HFF-Myc (cell line): ENCODE data around the gene RBFOX2.
A peak's percentile ranks its signal among the peaks of the same experiment; 100 is the strongest.

Experiments
- DNase-seq: peaks from one replicate; pipeline ENCODE4 v3.0.0-alpha.2; 2011; ENCODE audit warnings: low read depth; ENCODE audit errors: extremely low read depth
- H3K4me3 ChIP-seq: replicated peaks from 2 replicates; pipeline ENCODE4 v1.5.1; 2011; ENCODE audit warnings: low read depth, mild to moderate bottlenecking, control low read depth, low read length
- CTCF ChIP-seq: IDR thresholded peaks from 2 replicates; pipeline ENCODE4 v1.5.1; 2012; ENCODE audit warnings: mild to moderate bottlenecking, low read depth, low read length, control low read depth; ENCODE audit errors: missing control alignments

RBFOX2 gene

GRCh38 chr22:35961480-35962295 lies 66.9 kb downstream of the RBFOX2 start:
- H3K4me3 ChIP-seq, result no peak overlapping the region
- peak; percentile 87 for DNase-seq
- TF ChIP-seq CTCF, result no peak

- no peak for TF ChIP-seq CTCF
- DNase-seq, result no peak
- no peak overlapping the region for H3K4me3 ChIP-seq
These were observed 67.8 kb downstream of the RBFOX2 start for GRCh38 chr22:35960854-35961253.

GRCh38 chr22:35959121-35959800 lies 69.4 kb downstream of the RBFOX2 start:
- no peak for TF ChIP-seq CTCF
- no peak overlapping the region for H3K4me3 ChIP-seq
- no peak for DNase-seq

GRCh38 chr22:35958334-35958733 lies 70.3 kb downstream of the RBFOX2 start:
- no peak overlapping the region for H3K4me3 ChIP-seq
- TF ChIP-seq CTCF, result no peak
- no peak for DNase-seq

- DNase-seq, result no peak
- H3K4me3 ChIP-seq, result no peak overlapping the region
- no peak for TF ChIP-seq CTCF
These were observed 71.0 kb downstream of the RBFOX2 start for GRCh38 chr22:35957589-35957988.

- DNase-seq, result no peak
- no peak overlapping the region for H3K4me3 ChIP-seq
- TF ChIP-seq CTCF, result no peak
These were observed 71.8 kb downstream of the RBFOX2 start for GRCh38 chr22:35956850-35957249.

- TF ChIP-seq CTCF, result no peak
- H3K4me3 ChIP-seq, result no peak overlapping the region
- no peak for DNase-seq
These were observed 73.1 kb downstream of the RBFOX2 start for GRCh38 chr22:35955546-35955945.
